GM19397 (cell line): ENCODE measurements around the gene ST8SIA1.
"Not testable (repeated sequence)": the region's sequence is repeated elsewhere in the genome, so short reads cannot be mapped to it uniquely, and the experiment has no call there.

Experiments
- ATAC-seq: cut with Tn5 transposase; IDR thresholded peaks from one replicate; pipeline ENCODE4 v1.9.1; 2021; ENCODE audit warnings: mild to moderate bottlenecking, moderate library complexity; ENCODE audit not compliant: unreplicated experiment

Gene ST8SIA1

DNA sequence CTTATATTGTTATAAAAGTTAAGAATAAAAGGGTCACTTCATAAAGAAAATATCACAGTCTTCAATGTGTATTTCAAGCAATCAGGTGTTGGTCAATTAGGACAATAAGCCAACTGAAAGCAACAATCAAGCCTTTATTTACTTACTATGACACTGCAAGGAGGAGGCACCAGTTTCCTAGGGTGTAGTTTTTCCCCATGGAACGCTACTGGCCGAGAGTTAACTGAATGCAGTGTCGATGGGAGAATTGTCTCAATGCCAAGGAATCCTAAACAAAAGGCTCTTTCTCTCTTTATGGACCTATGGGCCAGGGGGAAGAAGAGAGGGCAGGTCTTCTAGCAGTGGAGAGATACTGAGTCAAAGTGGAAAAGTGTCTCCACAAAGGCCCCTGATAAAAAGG lies 146.1 kb downstream of the ST8SIA1 start:
- ATAC-seq = no peak

DNA sequence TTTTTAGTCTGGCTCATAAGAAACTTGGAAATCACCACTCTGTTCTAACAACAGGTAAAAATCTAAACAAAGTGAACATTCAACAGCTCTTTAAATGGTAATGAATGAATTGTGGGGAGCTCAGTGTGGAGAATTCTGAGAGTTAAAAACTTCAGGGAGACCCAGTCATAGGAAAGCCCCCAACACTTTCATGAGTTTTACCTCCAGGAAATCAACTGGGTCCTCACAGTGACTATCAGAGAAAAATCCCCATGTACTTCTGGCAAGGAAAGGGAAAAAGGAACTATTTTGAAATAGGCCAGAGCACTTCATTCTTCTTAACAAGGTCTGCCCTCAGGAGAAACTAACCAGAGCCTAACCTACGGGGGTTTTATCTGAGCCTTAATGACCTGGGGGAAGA lies 153.8 kb downstream of the ST8SIA1 start:
- no peak for ATAC-seq

DNA sequence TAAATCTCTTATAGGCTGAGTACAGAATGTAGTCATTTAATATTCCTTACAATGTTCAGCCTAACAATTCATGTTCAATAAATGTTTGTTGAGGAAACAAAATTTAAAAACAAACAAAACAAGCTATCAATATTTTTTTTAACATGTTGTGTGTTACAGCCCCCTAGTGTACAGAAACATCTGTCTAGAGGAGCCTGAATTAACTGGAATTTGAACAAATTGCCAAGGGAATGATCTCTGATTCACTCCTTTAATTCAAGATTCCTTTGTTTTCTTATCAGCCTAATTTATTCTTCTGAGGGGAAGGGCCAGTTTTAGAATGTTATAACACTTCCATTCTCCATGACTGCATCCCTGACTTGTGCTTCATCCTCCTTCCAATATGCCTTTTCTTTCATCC lies 161.3 kb downstream of the ST8SIA1 start:
- no peak for ATAC-seq

DNA sequence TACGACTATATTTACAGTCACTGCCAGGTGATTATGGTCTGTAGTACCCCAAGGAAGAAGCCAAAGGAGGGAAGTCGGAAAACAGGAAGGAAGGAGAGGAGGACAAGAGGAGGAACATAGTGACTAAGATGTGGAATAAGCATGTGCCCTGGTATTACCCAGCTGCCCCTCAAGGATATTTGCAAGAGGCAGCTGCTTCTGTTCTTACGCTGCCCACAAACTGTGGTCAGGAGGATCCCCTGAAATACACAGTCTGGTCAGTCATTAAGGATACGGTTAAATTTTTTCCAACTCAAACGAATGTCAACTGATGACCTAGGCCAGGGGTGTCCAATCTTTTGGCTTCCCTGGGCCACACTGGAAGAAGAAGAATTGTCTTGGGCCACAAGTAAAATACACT lies 162.0 kb downstream of the ST8SIA1 start:
- ATAC-seq = no peak

DNA sequence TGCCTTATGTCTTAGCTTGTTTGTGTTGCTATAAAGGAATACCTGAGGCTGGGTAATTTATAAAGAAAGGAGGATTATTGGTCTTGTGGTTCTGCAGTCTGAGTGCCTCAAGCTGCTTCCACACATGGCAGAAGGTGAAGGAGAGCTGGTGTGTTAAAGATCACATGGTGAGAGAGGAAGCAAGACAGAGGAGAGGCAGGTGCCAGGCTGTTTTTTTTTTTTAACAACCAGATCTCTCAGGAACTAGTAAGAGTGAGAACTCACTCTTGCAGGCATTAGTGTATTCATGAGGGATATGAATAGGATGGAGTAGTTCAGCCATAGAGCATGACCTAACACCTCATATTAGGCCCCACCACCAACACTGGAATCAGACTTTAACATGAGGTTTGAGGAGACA lies 165.1 kb downstream of the ST8SIA1 start:
- no peak for ATAC-seq

DNA sequence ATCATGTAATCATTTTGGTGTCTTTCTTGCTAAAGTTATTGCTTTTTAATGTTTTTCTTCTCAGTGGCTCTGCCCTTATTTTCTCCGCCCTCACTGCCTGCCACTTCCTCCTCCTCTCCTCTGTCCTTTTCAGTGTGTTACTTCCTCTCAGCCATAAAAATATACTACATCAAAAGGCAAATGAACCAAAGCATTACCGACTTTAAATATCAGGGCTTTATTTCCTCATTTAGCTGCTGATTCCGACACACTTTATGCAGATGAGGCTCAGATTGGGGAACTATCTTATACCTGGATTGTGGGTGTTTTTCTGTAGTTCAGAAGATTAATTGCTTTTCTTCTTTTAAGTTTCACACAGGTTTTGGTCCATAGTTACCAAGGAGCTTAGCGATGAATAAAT lies 170.4 kb downstream of the ST8SIA1 start:
- no peak for ATAC-seq

DNA sequence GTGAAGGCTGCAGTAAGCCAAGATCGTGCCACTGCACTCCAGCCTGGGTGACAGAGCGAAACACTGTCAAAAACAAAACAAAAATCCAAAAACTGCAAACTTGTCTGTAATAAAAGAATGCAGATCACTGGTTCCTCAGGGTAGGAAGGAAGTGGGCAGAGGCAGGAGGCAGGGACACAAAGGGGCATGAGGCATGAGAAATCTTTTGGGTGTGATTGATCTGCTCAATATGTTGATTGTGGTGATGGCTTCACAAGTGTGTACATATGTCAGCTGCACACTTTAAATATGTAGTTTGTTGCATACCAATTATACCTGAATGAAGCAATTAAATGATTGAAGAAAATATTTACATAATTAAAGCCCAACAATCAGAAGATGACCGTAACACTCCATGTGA lies 170.9 kb downstream of the ST8SIA1 start:
- no peak for ATAC-seq

DNA sequence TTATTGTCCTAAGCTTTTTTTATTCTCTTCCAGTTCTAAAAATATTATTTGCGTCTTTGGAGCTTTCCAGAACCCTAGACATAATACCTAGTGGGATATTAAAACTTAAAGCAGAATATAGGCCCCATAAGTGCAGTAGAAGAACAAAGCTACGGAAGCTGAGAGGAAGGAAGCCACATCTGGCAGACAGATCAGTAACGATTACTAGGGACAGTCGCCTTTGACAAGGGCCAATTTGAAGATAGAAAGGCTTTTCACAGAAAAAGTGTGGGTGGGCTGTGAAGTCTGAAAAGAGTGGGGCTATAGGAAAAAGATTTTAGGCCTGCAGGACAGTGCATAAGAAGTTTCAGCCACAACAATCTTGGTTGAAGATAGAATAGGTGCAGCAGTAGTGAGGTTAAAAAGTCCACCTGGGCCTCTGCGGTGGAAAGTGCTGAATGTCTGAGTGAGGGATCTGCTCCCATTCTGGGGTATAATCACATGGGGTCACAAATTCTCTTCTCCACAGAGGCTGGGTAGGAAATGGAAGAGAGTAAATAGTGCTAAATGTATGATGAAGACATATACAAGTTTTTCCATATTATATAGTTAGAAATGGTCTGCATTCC lies 174.0 kb downstream of the ST8SIA1 start:
- ATAC-seq = no peak

DNA sequence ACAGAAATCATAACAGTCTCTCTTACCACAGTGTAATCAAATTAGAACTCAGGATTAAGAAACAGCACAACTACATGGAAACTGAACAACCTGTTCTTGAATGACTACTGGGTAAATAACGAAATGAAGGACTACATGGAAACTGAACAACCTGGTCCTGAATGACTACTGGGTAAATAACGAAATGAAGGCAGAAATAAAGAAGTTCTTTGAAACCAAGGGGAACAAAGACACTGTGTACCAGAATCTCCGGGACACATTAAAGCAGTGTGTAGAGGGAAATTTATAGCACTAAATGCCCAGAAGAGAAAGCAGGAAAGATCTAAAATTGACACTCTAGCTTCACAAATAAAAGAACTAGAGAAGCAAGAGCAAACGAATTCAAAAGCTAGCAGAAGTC lies 185.2 kb downstream of the ST8SIA1 start:
- ATAC-seq = not testable (repeated sequence)

DNA sequence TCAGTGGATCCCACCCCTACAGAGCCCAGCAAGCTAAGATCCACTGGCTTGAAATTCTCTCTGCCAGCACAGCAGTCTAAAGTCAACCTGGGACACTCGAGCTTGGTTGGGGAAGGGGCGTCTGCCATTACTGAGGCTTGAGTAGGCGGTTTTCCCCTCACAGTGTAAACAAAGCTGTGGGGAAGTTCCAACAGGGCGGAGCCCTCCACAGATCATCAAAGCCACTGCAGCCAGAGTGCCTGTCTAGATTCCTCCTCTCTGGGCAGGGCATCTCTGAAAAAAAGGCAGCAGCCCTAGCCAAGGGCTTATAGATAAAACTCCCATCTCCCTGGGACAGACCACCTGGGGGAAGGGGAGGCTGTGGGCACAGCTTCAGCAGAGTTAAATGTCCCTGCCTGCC lies 187.8 kb downstream of the ST8SIA1 start:
- not testable (repeated sequence) for ATAC-seq
